ENCODE data around the gene GRIN2A. TPM values are rescaled to one million over a fixed set of nuclear protein-coding genes. Genes with fewer than 3 reads are reported as not detected.

GRIN2A gene
- total and polyA plus RNA-seq, 8 donors, result 0.06 to 9.8 (median 0.86) TPM

DNA sequence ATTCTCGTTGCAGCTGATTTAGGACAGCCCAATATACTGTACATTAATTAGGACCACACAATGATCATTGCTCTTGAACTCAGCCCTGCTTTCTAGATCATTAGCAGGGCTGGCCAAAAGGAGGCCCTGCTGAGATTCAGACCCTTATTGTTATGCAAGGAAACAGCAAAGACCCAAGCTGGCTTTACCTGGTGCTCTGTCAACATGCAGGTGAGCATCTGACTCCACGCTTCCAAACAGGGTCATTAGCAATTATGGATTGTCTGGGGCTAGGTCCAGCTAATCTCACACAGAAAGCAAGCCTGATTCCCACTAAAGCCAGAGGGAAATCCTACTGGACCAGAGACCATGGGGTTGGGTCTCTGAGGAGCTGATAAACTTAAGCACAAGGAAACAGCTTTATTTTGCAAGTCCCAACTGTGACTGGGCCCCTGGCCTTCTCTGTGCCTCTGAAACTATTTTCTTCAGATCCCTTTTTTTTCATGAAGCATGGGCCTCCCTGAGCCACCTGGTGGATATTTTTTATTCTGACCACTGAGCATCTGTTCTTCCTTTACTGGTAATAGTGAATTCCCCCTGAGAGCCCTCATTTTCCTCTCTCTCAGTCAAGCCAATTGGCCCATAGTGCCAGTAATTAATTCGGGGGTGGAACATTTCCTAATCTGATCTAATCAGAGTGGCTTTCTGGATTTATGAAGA, 236.1 kb downstream of the GRIN2A start:
- no peaks in the 10 kb centered on the region for H3K4me1 ChIP-seq
- TF ChIP-seq POLR2A (IDR thresholded peaks at IDR 0.05), result no peak
- no peak for TF ChIP-seq EP300 (IDR thresholded peaks at IDR 0.05)
- TF ChIP-seq, protein P1, sequence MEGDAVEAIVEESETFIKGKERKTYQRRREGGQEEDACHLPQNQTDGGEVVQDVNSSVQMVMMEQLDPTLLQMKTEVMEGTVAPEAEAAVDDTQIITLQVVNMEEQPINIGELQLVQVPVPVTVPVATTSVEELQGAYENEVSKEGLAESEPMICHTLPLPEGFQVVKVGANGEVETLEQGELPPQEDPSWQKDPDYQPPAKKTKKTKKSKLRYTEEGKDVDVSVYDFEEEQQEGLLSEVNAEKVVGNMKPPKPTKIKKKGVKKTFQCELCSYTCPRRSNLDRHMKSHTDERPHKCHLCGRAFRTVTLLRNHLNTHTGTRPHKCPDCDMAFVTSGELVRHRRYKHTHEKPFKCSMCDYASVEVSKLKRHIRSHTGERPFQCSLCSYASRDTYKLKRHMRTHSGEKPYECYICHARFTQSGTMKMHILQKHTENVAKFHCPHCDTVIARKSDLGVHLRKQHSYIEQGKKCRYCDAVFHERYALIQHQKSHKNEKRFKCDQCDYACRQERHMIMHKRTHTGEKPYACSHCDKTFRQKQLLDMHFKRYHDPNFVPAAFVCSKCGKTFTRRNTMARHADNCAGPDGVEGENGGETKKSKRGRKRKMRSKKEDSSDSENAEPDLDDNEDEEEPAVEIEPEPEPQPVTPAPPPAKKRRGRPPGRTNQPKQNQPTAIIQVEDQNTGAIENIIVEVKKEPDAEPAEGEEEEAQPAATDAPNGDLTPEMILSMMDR (IDR thresholded peaks at IDR 0.05), result no peak
- no peak for TF ChIP-seq POLR2AphosphoS5 (IDR thresholded peaks at IDR 0.05)
- no peak overlapping the region for H3K4me3 ChIP-seq
- peak in 1 of 2 donors; percentile 8 for DNase-seq
- intact Hi-C loops (cut with DNase I; ENCODE audit: low total_unique reads), result no loop called here
- no peaks in the 10 kb centered on the region for H3K9me3 ChIP-seq
- no peaks in the 10 kb centered on the region for H3K36me3 ChIP-seq
- H3K27me3 ChIP-seq, result no peaks in the 10 kb centered on the region
- 51 to 86% (median 77%) methylated on average over 3 of the region's 3 CpGs for WGBS, 5 donors
- H3K27ac ChIP-seq, result no peak overlapping the region

DNA sequence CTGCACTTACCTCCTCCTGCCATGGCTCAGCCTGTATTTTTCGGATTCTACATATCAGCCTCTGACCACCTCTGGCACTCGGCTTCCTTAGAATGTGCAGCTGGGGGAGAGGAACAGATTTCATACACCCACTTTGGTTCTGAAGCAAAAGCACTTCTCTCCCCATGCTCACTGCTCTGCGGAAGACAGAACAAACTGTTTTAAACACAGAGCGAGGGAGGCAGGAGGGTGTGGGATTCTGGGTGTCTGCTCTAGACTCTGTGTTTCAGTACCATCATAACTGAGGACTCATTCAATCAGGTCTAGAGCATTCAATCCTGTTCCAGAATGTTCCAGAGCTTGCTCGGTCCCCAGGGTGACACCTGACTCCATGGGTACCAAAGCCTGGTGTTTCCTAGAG, 239.1 kb downstream of the GRIN2A start:
- H3K36me3 ChIP-seq, result no peaks in the 10 kb centered on the region
- H3K4me1 ChIP-seq, result no peaks in the 10 kb centered on the region
- no peak overlapping the region for H3K27ac ChIP-seq
- intact Hi-C loops (cut with DNase I; ENCODE audit: low total_unique reads), result no loop called here
- 76 to 91% (median 83%) methylated on average over 5 of the region's 5 CpGs for WGBS, 5 donors
- H3K4me3 ChIP-seq, result no peak overlapping the region
- no peak for DNase-seq
- H3K27me3 ChIP-seq, result no peaks in the 10 kb centered on the region
- TF ChIP-seq, protein P1 (IDR thresholded peaks at IDR 0.05), result no peak
- no peak for TF ChIP-seq POLR2A (IDR thresholded peaks at IDR 0.05)
- no peak for TF ChIP-seq EP300 (IDR thresholded peaks at IDR 0.05)
- no peak for TF ChIP-seq POLR2AphosphoS5 (IDR thresholded peaks at IDR 0.05)
- H3K9me3 ChIP-seq, result no peaks in the 10 kb centered on the region

DNA sequence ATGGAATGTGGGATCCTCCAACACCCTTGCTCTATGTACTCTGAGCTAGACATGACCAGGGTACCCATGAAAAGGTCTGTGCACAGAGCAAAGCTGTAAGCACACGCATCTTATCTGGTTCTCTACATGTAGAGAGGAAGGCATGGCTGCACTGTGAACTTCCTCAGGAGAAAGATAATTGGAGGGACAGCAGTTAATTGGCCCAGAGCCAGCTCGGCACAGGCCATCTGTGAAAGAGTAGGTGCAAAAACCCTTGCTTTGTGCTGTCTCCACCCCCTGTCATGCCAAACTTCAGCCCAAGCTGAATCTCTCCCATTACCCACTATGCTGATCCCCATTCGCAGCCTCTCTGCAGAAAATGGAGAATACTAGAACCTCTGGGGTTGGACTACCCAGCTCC, 241.0 kb downstream of the GRIN2A start:
- Histone ChIP-seq H3K4me1 (no peaks in the 10 kb centered on the region), H3K36me3 (no peaks in the 10 kb centered on the region), H3K9me3 (no peaks in the 10 kb centered on the region), H3K27ac (no peak overlapping the region), H3K27me3 (no peaks in the 10 kb centered on the region), H3K4me3 (no peak overlapping the region)
- DNase-seq, result no peak
- WGBS, 5 donors, result 69 to 74% (median 72%) methylated on average over 3 of the region's 3 CpGs
- intact Hi-C loops (cut with DNase I; ENCODE audit: low total_unique reads), result no loop called here
- TF ChIP-seq POLR2AphosphoS5 (IDR thresholded peaks at IDR 0.05), result no peak
- TF ChIP-seq, protein P1 (IDR thresholded peaks at IDR 0.05), result no peak
- TF ChIP-seq POLR2A (IDR thresholded peaks at IDR 0.05), result no peak
- TF ChIP-seq EP300 (IDR thresholded peaks at IDR 0.05), result no peak

DNA sequence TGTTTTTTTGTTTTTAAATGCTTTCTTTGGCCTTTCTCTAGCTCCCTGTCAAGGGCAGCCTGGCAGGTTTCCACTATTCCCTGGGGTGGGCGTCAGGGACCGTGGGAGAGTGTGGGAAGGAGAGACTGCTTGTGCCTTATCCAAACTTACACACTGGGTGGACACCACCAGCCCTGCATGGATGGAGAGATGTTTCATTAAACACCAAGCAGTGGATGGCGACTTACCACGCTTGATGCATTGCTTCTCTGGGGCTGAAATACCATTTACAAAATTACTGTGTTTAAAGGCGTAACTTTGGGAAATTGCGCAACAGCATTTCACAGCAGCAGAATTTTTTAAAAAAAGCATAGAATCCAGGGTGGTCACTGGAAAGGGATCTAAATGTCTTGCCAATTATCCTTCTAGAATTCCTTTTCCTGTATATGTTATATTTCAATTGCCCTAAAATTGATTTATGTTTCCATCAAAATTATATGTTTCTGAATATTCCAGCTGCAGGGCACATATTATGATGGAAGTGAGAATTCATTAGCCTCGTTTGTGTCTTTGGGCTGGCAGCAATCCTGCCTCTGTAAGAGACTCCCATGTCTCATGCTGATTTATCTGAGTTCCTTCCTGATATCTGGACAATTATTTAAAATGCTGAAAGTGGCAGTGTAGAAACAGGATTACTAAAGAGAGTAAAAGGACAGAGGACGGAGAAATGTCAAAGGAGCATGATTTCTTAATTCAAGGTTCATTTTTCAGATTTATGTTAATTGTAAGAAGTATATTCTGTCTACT, 247.3 kb downstream of the GRIN2A start:
- peak in 1 of 2 donors; percentile 25 for DNase-seq
- TF ChIP-seq POLR2A (IDR thresholded peaks at IDR 0.05), result no peak
- TF ChIP-seq, protein P1 (IDR thresholded peaks at IDR 0.05), result no peak
- TF ChIP-seq POLR2AphosphoS5 (IDR thresholded peaks at IDR 0.05), result no peak
- no peak for TF ChIP-seq EP300 (IDR thresholded peaks at IDR 0.05)
- intact Hi-C loops (cut with DNase I; ENCODE audit: low total_unique reads), result no loop called here
- Histone ChIP-seq H3K27me3 (no peaks in the 10 kb centered on the region), H3K4me3 (no peak overlapping the region), H3K9me3 (no peaks in the 10 kb centered on the region), H3K27ac (no peak overlapping the region), H3K36me3 (no peaks in the 10 kb centered on the region), H3K4me1 (peaks cover 0 to 12% (median 5%) of the 10 kb centered on the region in 4 donors)
- WGBS, 5 donors, result 64 to 81% (median 71%) methylated on average over 8 of the region's 8 CpGs
